H1 (cell line): Measurements from ENCODE around the gene FOXA3. TPM values are rescaled to one million over a fixed set of nuclear protein-coding genes. Genes with fewer than 3 reads are reported as not detected.

Source experiments
- CHD1 ChIP-seq: IDR thresholded peaks from 2 replicates; pipeline ENCODE4 v1.6.1; 2012; ENCODE audit warnings: low read depth, low read length, improper control_type of control experiment
- JUND ChIP-seq: IDR thresholded peaks from 2 replicates; pipeline ENCODE4 v1.6.1; 2011; ENCODE audit warnings: mild to moderate bottlenecking, improper control_type of control experiment, low read length
- PHF8 ChIP-seq: fragments of 200-600 bp; sonication (generic); conservative IDR thresholded peaks from 2 replicates; pipeline ENCODE4 v1.7.1; 2012; ENCODE audit warnings: low read depth, mild to moderate bottlenecking, inconsistent platforms, low read length, moderate library complexity
- SAP30 ChIP-seq: fragments of 300-600 bp; sonication (generic); IDR thresholded peaks from 2 replicates; pipeline ENCODE4 v1.7.1; 2012; ENCODE audit warnings: low read length, moderate library complexity, mild to moderate bottlenecking, inconsistent platforms; ENCODE audit not compliant: insufficient read depth, insufficient replicate concordance
- SP2 ChIP-seq: IDR thresholded peaks from 2 replicates; pipeline ENCODE4 v1.6.1; 2012; ENCODE audit warnings: mild to moderate bottlenecking, low read length, inconsistent platforms
- TAF1 ChIP-seq: IDR thresholded peaks from 2 replicates; pipeline ENCODE4 v1.6.1; 2011; ENCODE audit warnings: mild to moderate bottlenecking, low read depth, low read length
- polyA plus RNA-seq, 7 experiments: library from polyadenylated mRNA; depleted of rRNA in 3 of 7; stranded (reverse) in 5 of 7; unstranded in 2 of 7; fragments of >200 nt in 5 of 7; fragments of 200-250 nt in 2 of 7; gene quantifications; 1 replicate in 5 of 7; 2 replicates in 1 of 7; 4 replicates in 1 of 7; pipeline versions ENCODE4 v1.2.1 to v1.2.3, GENCODE V29; 2011 to 2013; ENCODE audit warnings: missing spikeins in 2 of 7, mixed read lengths in 2 of 7
- total RNA-seq: library from RNA; stranded (reverse); fragmentation: NEBNext Ultra II Directional; extraction: Animal tissue kit (Norgen Biotek cat#: 25700); gene quantifications from 2 replicates; pipeline ENCODE4 v1.2.1, GENCODE V29; 2021

Gene FOXA3
- total and polyA plus RNA-seq, 2 of the 8 experiments (the other 6 are each of a cell fraction or from before 2014, with no cell fraction given): 20.2 to 49.1 TPM

DNA sequence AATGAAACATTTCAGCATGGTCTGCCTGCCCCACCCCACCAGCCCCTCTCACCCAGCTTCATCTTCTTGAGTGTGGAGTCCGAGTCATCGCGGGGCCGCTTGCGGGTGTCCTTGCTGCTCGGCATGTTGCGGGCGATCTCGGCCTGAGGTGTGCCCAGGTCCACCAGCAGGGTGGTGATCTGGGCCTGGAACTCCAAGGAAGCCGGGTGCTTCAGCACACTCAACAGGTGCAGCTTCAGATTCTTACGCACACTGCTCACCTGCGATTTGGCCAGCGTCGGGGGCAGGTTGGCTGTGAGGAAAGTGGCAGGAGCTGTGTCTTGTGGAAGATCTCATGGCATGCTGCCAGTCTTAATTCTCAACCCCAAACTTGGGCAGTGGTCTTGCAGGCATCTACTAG lies 21.9 kb upstream of the FOXA3 start (continued):
- no peak for TF ChIP-seq TAF1
- TF ChIP-seq SAP30: no peak
- no peak for TF ChIP-seq JUND
- no peak for TF ChIP-seq PHF8
- TF ChIP-seq CHD1: no peak
- no peak for TF ChIP-seq SP2
- TF ChIP-seq, all 59 proteins: peak for 0
